ENCODE results near the gene RIBC1.

The RIBC1 gene

GRCh38 chrX:53421125-53421524 is 1.5 kb upstream of the RIBC1 start:
- TF ChIP-seq, protein P1, sequence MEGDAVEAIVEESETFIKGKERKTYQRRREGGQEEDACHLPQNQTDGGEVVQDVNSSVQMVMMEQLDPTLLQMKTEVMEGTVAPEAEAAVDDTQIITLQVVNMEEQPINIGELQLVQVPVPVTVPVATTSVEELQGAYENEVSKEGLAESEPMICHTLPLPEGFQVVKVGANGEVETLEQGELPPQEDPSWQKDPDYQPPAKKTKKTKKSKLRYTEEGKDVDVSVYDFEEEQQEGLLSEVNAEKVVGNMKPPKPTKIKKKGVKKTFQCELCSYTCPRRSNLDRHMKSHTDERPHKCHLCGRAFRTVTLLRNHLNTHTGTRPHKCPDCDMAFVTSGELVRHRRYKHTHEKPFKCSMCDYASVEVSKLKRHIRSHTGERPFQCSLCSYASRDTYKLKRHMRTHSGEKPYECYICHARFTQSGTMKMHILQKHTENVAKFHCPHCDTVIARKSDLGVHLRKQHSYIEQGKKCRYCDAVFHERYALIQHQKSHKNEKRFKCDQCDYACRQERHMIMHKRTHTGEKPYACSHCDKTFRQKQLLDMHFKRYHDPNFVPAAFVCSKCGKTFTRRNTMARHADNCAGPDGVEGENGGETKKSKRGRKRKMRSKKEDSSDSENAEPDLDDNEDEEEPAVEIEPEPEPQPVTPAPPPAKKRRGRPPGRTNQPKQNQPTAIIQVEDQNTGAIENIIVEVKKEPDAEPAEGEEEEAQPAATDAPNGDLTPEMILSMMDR (IDR thresholded peaks at IDR 0.05; ENCODE audit: poor library complexity, severe bottlenecking), result no peak
- no peaks in the 10 kb centered on the region for H3K9me3 ChIP-seq (ENCODE audit: severe bottlenecking)
- H3K36me3 ChIP-seq (ENCODE audit: low read depth), result peaks cover 14% of the 10 kb centered on the region; the same call in 1 of the 2 replicates
- DNase-seq (ENCODE audit: low spot score), result no peak
- no peaks in the 10 kb centered on the region for H3K27me3 ChIP-seq (ENCODE audit: insufficient read depth, poor library complexity, severe bottlenecking)
- H3K27ac ChIP-seq (ENCODE audit: poor library complexity, severe bottlenecking), result peak overlapping the region; percentile 83
- ATAC-seq (ENCODE audit: low read depth), result no peak
- no peaks in the 10 kb centered on the region for H3K4me1 ChIP-seq (ENCODE audit: insufficient read depth, poor library complexity, severe bottlenecking)
- peak overlapping the region; percentile 50 for H3K4me3 ChIP-seq (ENCODE audit: severe bottlenecking)

- Histone ChIP-seq H3K27ac (ENCODE audit: poor library complexity, severe bottlenecking) (peak overlapping the region; percentile 83), H3K36me3 (ENCODE audit: low read depth) (peaks cover 14% of the 10 kb centered on the region; the same call in 1 of the 2 replicates), H3K9me3 (ENCODE audit: severe bottlenecking) (no peaks in the 10 kb centered on the region), H3K27me3 (ENCODE audit: insufficient read depth, poor library complexity, severe bottlenecking) (no peaks in the 10 kb centered on the region), H3K4me3 (ENCODE audit: severe bottlenecking) (peak overlapping the region; percentile 50), H3K4me1 (ENCODE audit: insufficient read depth, poor library complexity, severe bottlenecking) (no peaks in the 10 kb centered on the region)
- no peak for DNase-seq (ENCODE audit: low spot score)
- no peak; the same call in 2 of the 3 replicates for ATAC-seq (ENCODE audit: low read depth)
- TF ChIP-seq, protein P1 (IDR thresholded peaks at IDR 0.05; ENCODE audit: poor library complexity, severe bottlenecking), result no peak
These were observed 944 bp upstream of the RIBC1 start for GRCh38 chrX:53421772-53422085.

GRCh38 chrX:53422086-53422860 is 400 bp upstream of the RIBC1 start, which contains the start of gene SMC1A:
Gene SMC1A (minus strand): TSS chrX:53422654. CDS start chrX:53422600, 54 bp downstream.
- Histone ChIP-seq H3K27me3 (ENCODE audit: insufficient read depth, poor library complexity, severe bottlenecking) (no peaks in the 10 kb centered on the region), H3K4me3 (ENCODE audit: severe bottlenecking) (peak within 1 kb of the TSS; percentile 50), H3K9me3 (ENCODE audit: severe bottlenecking) (no peaks in the 10 kb centered on the region), H3K36me3 (ENCODE audit: low read depth) (peaks cover 14% of the 10 kb centered on the region; the same call in 1 of the 2 replicates), H3K4me1 (ENCODE audit: insufficient read depth, poor library complexity, severe bottlenecking) (no peaks in the 10 kb centered on the region), H3K27ac (ENCODE audit: poor library complexity, severe bottlenecking) (peak within 1 kb of the TSS; percentile 83)
- TF ChIP-seq, protein P1 (IDR thresholded peaks at IDR 0.05; ENCODE audit: poor library complexity, severe bottlenecking), result no peak
- DNase-seq (ENCODE audit: low spot score) (peak; percentile 95), ATAC-seq (ENCODE audit: low read depth) (peak; percentile 87)

DNA sequence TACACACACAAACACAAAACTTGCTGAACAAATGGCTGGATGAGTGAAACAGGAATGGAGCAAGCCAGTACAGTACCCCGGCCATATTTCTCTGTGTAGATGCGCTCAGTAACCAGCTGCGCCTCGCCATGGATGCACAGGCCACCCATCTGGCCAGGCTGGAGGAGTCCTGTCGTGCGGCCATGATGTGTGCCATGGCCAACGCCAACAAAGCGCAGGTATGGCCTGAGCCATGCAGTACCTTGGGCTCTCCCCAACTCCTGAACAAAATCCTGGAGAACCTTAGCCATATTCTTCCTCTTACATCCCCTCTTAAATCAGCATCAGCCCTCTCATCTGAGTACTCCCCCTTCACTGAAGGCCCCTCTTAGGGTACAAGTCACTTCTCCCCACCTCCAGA is 7.1 kb downstream of the RIBC1 start:
- Histone ChIP-seq H3K4me3 (ENCODE audit: severe bottlenecking) (no peak overlapping the region), H3K4me1 (ENCODE audit: insufficient read depth, poor library complexity, severe bottlenecking) (no peaks in the 10 kb centered on the region), H3K9me3 (ENCODE audit: severe bottlenecking) (no peaks in the 10 kb centered on the region), H3K27me3 (ENCODE audit: insufficient read depth, poor library complexity, severe bottlenecking) (no peaks in the 10 kb centered on the region), H3K27ac (ENCODE audit: poor library complexity, severe bottlenecking) (no peak overlapping the region), H3K36me3 (ENCODE audit: low read depth) (no peaks in the 10 kb centered on the region)
- TF ChIP-seq, protein P1 (IDR thresholded peaks at IDR 0.05; ENCODE audit: poor library complexity, severe bottlenecking), result no peak
- no peak for DNase-seq (ENCODE audit: low spot score)
- no peak for ATAC-seq (ENCODE audit: low read depth)

DNA sequence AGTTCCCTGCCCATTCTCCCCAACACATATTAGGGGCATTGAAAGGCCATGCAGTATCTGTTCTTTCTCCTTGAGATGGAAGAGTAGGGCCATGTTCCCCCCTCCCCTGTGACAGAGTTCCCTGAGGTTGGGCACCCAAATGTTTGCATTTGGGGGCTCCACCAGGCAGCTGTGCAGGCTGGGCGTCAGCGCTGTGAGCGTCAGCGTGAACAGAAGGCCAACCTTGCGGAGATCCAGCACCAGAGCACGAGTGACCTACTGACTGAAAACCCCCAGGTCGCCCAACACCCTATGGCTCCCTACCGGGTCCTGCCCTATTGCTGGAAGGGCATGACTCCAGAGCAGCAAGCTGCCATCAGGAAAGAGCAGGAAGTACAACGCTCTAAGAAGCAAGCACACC is 7.6 kb downstream of the RIBC1 start:
- no peaks in the 10 kb centered on the region for H3K4me1 ChIP-seq (ENCODE audit: insufficient read depth, poor library complexity, severe bottlenecking)
- H3K27ac ChIP-seq (ENCODE audit: poor library complexity, severe bottlenecking), result no peak overlapping the region
- ATAC-seq (ENCODE audit: low read depth) (no peak), DNase-seq (ENCODE audit: low spot score) (no peak)
- H3K9me3 ChIP-seq (ENCODE audit: severe bottlenecking), result no peaks in the 10 kb centered on the region
- no peaks in the 10 kb centered on the region for H3K27me3 ChIP-seq (ENCODE audit: insufficient read depth, poor library complexity, severe bottlenecking)
- H3K4me3 ChIP-seq (ENCODE audit: severe bottlenecking), result no peak overlapping the region
- H3K36me3 ChIP-seq (ENCODE audit: low read depth), result no peaks in the 10 kb centered on the region
- TF ChIP-seq, protein P1 (IDR thresholded peaks at IDR 0.05; ENCODE audit: poor library complexity, severe bottlenecking), result no peak
